ENCODE results near the gene GPC6.

DNA sequence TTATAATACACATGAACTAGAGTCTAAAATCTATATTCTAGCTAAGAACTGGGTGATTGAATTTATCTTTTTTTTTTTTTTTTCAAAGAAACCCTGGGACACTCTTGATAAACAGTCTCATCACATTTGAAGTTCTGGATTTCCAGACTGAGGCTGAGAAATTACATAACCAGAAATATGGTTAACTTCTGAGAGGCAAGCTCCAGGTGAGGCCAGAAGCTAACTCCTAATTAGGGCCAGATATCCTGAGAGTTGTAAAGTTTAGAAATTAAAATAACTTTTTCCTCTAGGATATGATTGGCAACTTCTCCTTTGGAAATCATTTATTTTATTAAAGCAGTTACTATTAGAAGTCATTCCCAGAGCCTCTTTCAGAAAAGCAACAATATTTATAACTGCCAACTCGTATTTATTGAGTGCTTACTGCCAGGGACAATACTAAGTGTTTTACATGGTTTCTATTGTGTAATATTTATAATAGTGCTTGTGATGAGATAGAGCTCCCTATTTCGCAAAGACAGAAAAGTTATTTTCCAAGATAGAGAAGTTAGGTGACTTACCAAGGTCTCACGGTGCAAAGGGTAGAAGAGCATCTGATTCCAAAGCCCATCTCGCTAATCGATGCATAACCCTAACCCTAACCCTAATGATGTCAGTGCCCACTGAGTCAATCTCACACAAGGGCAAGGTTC is 1065.2 kb downstream of the GPC6 start:
- TF ChIP-seq, protein P1, sequence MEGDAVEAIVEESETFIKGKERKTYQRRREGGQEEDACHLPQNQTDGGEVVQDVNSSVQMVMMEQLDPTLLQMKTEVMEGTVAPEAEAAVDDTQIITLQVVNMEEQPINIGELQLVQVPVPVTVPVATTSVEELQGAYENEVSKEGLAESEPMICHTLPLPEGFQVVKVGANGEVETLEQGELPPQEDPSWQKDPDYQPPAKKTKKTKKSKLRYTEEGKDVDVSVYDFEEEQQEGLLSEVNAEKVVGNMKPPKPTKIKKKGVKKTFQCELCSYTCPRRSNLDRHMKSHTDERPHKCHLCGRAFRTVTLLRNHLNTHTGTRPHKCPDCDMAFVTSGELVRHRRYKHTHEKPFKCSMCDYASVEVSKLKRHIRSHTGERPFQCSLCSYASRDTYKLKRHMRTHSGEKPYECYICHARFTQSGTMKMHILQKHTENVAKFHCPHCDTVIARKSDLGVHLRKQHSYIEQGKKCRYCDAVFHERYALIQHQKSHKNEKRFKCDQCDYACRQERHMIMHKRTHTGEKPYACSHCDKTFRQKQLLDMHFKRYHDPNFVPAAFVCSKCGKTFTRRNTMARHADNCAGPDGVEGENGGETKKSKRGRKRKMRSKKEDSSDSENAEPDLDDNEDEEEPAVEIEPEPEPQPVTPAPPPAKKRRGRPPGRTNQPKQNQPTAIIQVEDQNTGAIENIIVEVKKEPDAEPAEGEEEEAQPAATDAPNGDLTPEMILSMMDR (IDR thresholded peaks at IDR 0.05; ENCODE audit: low read length): no peak
- TF ChIP-seq EZH2phosphoT487 (IDR thresholded peaks at IDR 0.05; ENCODE audit: low read length): no peak
